Keratinocyte (primary cell): Measurements from ENCODE around the gene C19orf38. TPM values are rescaled to one million over a fixed set of nuclear protein-coding genes. Genes with fewer than 3 reads are reported as not detected.

Source experiments
- DNase-seq: peaks from one replicate; pipeline ENCODE4 v3.0.0-alpha.2; 2011; ENCODE audit warnings: low read depth, missing footprints, low spot score
- FAIRE-seq: peaks from 2 replicates; lab custom pipeline; 2011; peaks lifted over from hg19 to GRCh38; lab: Jason Lieb, UNC
- H2AFZ ChIP-seq: 2 replicates; pipeline ENCODE4 v1.6.0; 2012; ENCODE audit warnings: low read length, control low read depth, inconsistent platforms; ENCODE audit not compliant: control insufficient read depth
- H3K27ac ChIP-seq: 2 replicates; pipeline ENCODE4 v1.5.1; 2011; ENCODE audit warnings: low read length; ENCODE audit not compliant: control insufficient read depth, insufficient read depth
- H3K27me3 ChIP-seq: 3 replicates; pipeline ENCODE4 v1.6.0; 2011; ENCODE audit warnings: low read length; ENCODE audit not compliant: control insufficient read depth, insufficient read depth; ENCODE audit errors: extremely low read depth
- H3K36me3 ChIP-seq, 2 experiments: 2 replicates in 1 of 2; 3 replicates in 1 of 2; pipeline ENCODE4 v1.5.1; 2011; ENCODE audit warnings: low read length in 2 of 2, mild to moderate bottlenecking in 1 of 2; ENCODE audit not compliant: control insufficient read depth in 2 of 2, insufficient read depth in 2 of 2; ENCODE audit errors: extremely low read depth in 1 of 2
- H3K4me1 ChIP-seq: 3 replicates; pipeline ENCODE4 v1.5.1; 2011; ENCODE audit warnings: low read length; ENCODE audit not compliant: control insufficient read depth, insufficient read depth; ENCODE audit errors: extremely low read depth
- H3K4me2 ChIP-seq: 3 replicates; pipeline ENCODE4 v1.6.0; 2011; ENCODE audit warnings: low read depth, low read length; ENCODE audit not compliant: control insufficient read depth, insufficient read depth; ENCODE audit errors: extremely low read depth
- H3K4me3 ChIP-seq, 3 experiments: fragments of 200-600 bp in 1 of 3; sonication (generic) in 1 of 3; 2 replicates in 2 of 3; 3 replicates in 1 of 3; pipeline ENCODE4 v1.5.1; 2011 to 2016; ENCODE audit warnings: low read length in 3 of 3, mild to moderate bottlenecking in 3 of 3, control low read depth in 2 of 3, inconsistent platforms in 1 of 3, low read depth in 1 of 3, mixed read lengths in 1 of 3, mixed run types in 1 of 3, moderate library complexity in 1 of 3; ENCODE audit not compliant: control insufficient read depth in 2 of 3, insufficient read depth in 2 of 3; ENCODE audit errors: extremely low read depth in 1 of 3
- H3K79me2 ChIP-seq: 2 replicates; pipeline ENCODE4 v1.6.0; 2012; ENCODE audit warnings: low read length; ENCODE audit not compliant: control insufficient read depth, insufficient read depth
- H3K9ac ChIP-seq: 3 replicates; pipeline ENCODE4 v1.6.0; 2011; ENCODE audit warnings: low read length; ENCODE audit not compliant: control insufficient read depth, insufficient read depth; ENCODE audit errors: extremely low read depth
- H3K9me1 ChIP-seq: 3 replicates; pipeline ENCODE4 v1.6.0; 2011; ENCODE audit warnings: low read length; ENCODE audit not compliant: control insufficient read depth, insufficient read depth; ENCODE audit errors: extremely low read depth
- H3K9me3 ChIP-seq: 2 replicates; pipeline ENCODE4 v1.5.1; 2012; ENCODE audit warnings: low read depth, low read length; ENCODE audit not compliant: control insufficient read depth
- H4K20me1 ChIP-seq: 3 replicates; pipeline ENCODE4 v1.6.0; 2011; ENCODE audit warnings: low read length; ENCODE audit not compliant: control insufficient read depth, insufficient read depth; ENCODE audit errors: extremely low read depth
- EZH2 ChIP-seq: IDR thresholded peaks from one replicate; pipeline ENCODE4 v1.6.1; 2012; ENCODE audit warnings: inconsistent platforms, mild to moderate bottlenecking, low read length, moderate library complexity
- dilution Hi-C: fragments of 300-500 bp; cut with MboI; formaldehyde crosslinking; loops from one replicate; pipeline ENCODE4 v1.7.0; 2020; ENCODE audit warnings: low sequenced_read_pairs; ENCODE audit not compliant: extremely low pct_ligation_motif_present
- polyA plus RNA-seq, 5 experiments: library from polyadenylated mRNA; depleted of rRNA in 3 of 5; stranded (reverse) in 3 of 5; stranded (forward) in 1 of 5; unstranded in 1 of 5; fragments of >200 nt; gene quantifications; 1 replicate in 1 of 5; 2 replicates in 3 of 5; 3 replicates in 1 of 5; pipeline versions ENCODE4 v1.2.1 to v1.2.3, GENCODE V29; 2011 to 2012; ENCODE audit warnings: missing spikeins in 2 of 5, low read depth in 1 of 5, low replicate concordance in 1 of 5
- TF ChIP-seq, protein P1 (sequence below), 3 experiments: IDR thresholded peaks in 1 of 3; conservative IDR thresholded peaks in 1 of 3; optimal IDR thresholded peaks in 1 of 3; 2 replicates in 2 of 3; 3 replicates in 1 of 3; pipeline versions ENCODE3 to v1.5.1; 2011; ENCODE audit warnings: low read length in 3 of 3, mild to moderate bottlenecking in 3 of 3, moderate library complexity in 2 of 3, control low read depth in 1 of 3, inconsistent platforms in 1 of 3; ENCODE audit not compliant: insufficient read depth in 2 of 3; ENCODE audit errors: extremely low read depth in 1 of 3

Gene C19orf38
- polyA plus RNA-seq, 1 donor (not counting 4 experiments of a cell fraction or from before 2014, with no cell fraction given) = 0.14 TPM

- H4K20me1 ChIP-seq = no peaks in the 10 kb centered on the region
- no peak for FAIRE-seq
- no peaks in the 10 kb centered on the region for H3K79me2 ChIP-seq
- H3K27me3 ChIP-seq = no peaks in the 10 kb centered on the region
- H3K36me3 ChIP-seq = peaks cover 16 to 17% of the 10 kb centered on the region in 2 experiments
- H2AFZ ChIP-seq = no peak overlapping the region
- no peak overlapping the region for H3K27ac ChIP-seq
- H3K4me3 ChIP-seq = no peak overlapping the region
- H3K9me3 ChIP-seq = no peaks in the 10 kb centered on the region
- H3K9ac ChIP-seq = no peak overlapping the region
- dilution Hi-C loops = no loop called here
- DNase-seq = no peak
- H3K4me2 ChIP-seq = no peak overlapping the region
- peaks cover 2% of the 10 kb centered on the region for H3K9me1 ChIP-seq
- H3K4me1 ChIP-seq = no peaks in the 10 kb centered on the region
- TF ChIP-seq, protein P1, sequence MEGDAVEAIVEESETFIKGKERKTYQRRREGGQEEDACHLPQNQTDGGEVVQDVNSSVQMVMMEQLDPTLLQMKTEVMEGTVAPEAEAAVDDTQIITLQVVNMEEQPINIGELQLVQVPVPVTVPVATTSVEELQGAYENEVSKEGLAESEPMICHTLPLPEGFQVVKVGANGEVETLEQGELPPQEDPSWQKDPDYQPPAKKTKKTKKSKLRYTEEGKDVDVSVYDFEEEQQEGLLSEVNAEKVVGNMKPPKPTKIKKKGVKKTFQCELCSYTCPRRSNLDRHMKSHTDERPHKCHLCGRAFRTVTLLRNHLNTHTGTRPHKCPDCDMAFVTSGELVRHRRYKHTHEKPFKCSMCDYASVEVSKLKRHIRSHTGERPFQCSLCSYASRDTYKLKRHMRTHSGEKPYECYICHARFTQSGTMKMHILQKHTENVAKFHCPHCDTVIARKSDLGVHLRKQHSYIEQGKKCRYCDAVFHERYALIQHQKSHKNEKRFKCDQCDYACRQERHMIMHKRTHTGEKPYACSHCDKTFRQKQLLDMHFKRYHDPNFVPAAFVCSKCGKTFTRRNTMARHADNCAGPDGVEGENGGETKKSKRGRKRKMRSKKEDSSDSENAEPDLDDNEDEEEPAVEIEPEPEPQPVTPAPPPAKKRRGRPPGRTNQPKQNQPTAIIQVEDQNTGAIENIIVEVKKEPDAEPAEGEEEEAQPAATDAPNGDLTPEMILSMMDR (optimal IDR thresholded peaks at IDR 0.05 in 1 of 3, IDR thresholded peaks at IDR 0.05 in 1 of 3, conservative IDR thresholded peaks at IDR 0.05 in 1 of 3; ENCODE audit: extremely low read depth in 1 of 3, insufficient read depth in 2 of 3, low read length in 3 of 3) = no peak
- no peak for TF ChIP-seq EZH2
Observed at GRCh38 chr19:10830931-10831779, 17.1 kb upstream of the C19orf38 start.

GRCh38 chr19:10831987-10832938, 16.0 kb upstream of the C19orf38 start:
- no peak for FAIRE-seq
- DNase-seq = no peak
- H3K27me3 ChIP-seq = no peaks in the 10 kb centered on the region
- H3K4me1 ChIP-seq = peaks cover 5% of the 10 kb centered on the region
- no peak overlapping the region for H2AFZ ChIP-seq
- no peak overlapping the region for H3K4me3 ChIP-seq
- no peak overlapping the region for H3K4me2 ChIP-seq
- H4K20me1 ChIP-seq = no peaks in the 10 kb centered on the region
- H3K9me3 ChIP-seq = no peaks in the 10 kb centered on the region
- peaks cover 2% of the 10 kb centered on the region for H3K9me1 ChIP-seq
- no peaks in the 10 kb centered on the region for H3K79me2 ChIP-seq
- TF ChIP-seq, protein P1 (optimal IDR thresholded peaks at IDR 0.05 in 1 of 3, IDR thresholded peaks at IDR 0.05 in 1 of 3, conservative IDR thresholded peaks at IDR 0.05 in 1 of 3; ENCODE audit: extremely low read depth in 1 of 3, insufficient read depth in 2 of 3, low read length in 3 of 3) = no peak
- no peak for TF ChIP-seq EZH2
- dilution Hi-C loops = no loop called here
- no peak overlapping the region for H3K27ac ChIP-seq
- peaks cover 14 to 16% of the 10 kb centered on the region in 2 experiments for H3K36me3 ChIP-seq
- H3K9ac ChIP-seq = no peak overlapping the region
